DND-41 (cell line): ENCODE data around the gene P4HA2.

ENCODE experiments used
- CTCF ChIP-seq: IDR thresholded peaks from 2 replicates; pipeline ENCODE4 v1.5.1; 2012; ENCODE audit warnings: borderline replicate concordance, low read length, moderate library complexity, mild to moderate bottlenecking; ENCODE audit not compliant: poor library complexity, severe bottlenecking; ENCODE audit errors: extremely low read depth
- EZH2 ChIP-seq: IDR thresholded peaks from 3 replicates; pipeline ENCODE4 v1.6.1; 2012; ENCODE audit warnings: borderline replicate concordance, low read depth, mild to moderate bottlenecking, moderate library complexity, low read length, inconsistent platforms; ENCODE audit not compliant: severe bottlenecking

GRCh38 chr5:132259069-132259851 is 31.6 kb upstream of the P4HA2 start:
- TF ChIP-seq CTCF: no peak
- no peak for TF ChIP-seq EZH2
